NCI-H2227 treated with DMSO at 0.1 percent for 48 hours (cell line): ENCODE measurements around the gene NPTX2.

Experiments used
- DNase-seq: peaks from one replicate; lab custom pipeline; 2025; lab: John Stamatoyannopoulos, UW

Gene NPTX2

GRCh38 chr7:98654524-98655272 is 37.6 kb downstream of the NPTX2 start:
- no peak for DNase-seq

- no peak for DNase-seq
These were observed 38.5 kb downstream of the NPTX2 start for GRCh38 chr7:98655611-98656010.

- no peak for DNase-seq
These were observed 39.8 kb downstream of the NPTX2 start for GRCh38 chr7:98656899-98657298.

- no peak for DNase-seq
These were observed 40.7 kb downstream of the NPTX2 start for GRCh38 chr7:98657736-98658135.

- no peak for DNase-seq
These were observed 42.7 kb downstream of the NPTX2 start for GRCh38 chr7:98659756-98660155.

GRCh38 chr7:98661607-98662006 is 44.5 kb downstream of the NPTX2 start:
- DNase-seq, result no peak

GRCh38 chr7:98662289-98662688 is 45.2 kb downstream of the NPTX2 start:
- no peak for DNase-seq

- no peak for DNase-seq
These were observed 47.8 kb downstream of the NPTX2 start for GRCh38 chr7:98664882-98665281.

- no peak for DNase-seq
These were observed 51.2 kb downstream of the NPTX2 start for GRCh38 chr7:98668255-98668654.

GRCh38 chr7:98669329-98670000 is 52.4 kb downstream of the NPTX2 start:
- no peak for DNase-seq

GRCh38 chr7:98670186-98670585 is 53.1 kb downstream of the NPTX2 start:
- no peak for DNase-seq

GRCh38 chr7:98671733-98672331 is 54.7 kb downstream of the NPTX2 start:
- DNase-seq, result no peak

- no peak for DNase-seq
These were observed 57.4 kb downstream of the NPTX2 start for GRCh38 chr7:98674461-98674860.

GRCh38 chr7:98674881-98675280 is 57.8 kb downstream of the NPTX2 start:
- no peak for DNase-seq

- DNase-seq, result no peak
These were observed 61.1 kb downstream of the NPTX2 start for GRCh38 chr7:98678215-98678614.
